Measurements from ENCODE around the gene PPP1R9A. TPM values are rescaled to one million over a fixed set of nuclear protein-coding genes. Genes with fewer than 3 reads are reported as not detected.

Gene PPP1R9A
- total RNA-seq, 3 donors from 2014 or later: 0.08 to 0.35 (median 0.16) TPM

- H3K4me3 Mint-ChIP-seq: no peak overlapping the region
- DNase-seq (no peak), ATAC-seq (no peak)
- no peaks in the 10 kb centered on the region for H3K27me3 Mint-ChIP-seq (ENCODE audit: low read depth)
- no peaks in the 10 kb centered on the region for H3K9me3 Mint-ChIP-seq
- no peaks in the 10 kb centered on the region for H3K4me1 Mint-ChIP-seq (ENCODE audit: low read depth)
- H3K36me3 Mint-ChIP-seq (ENCODE audit: insufficient read depth): no peaks in the 10 kb centered on the region
Observed at GRCh38 chr7:95172420-95172819, 265.0 kb downstream of the PPP1R9A start.

- no peak overlapping the region for H3K4me3 Mint-ChIP-seq
Observed at GRCh38 chr7:95190515-95190914, 283.1 kb downstream of the PPP1R9A start.

DNA sequence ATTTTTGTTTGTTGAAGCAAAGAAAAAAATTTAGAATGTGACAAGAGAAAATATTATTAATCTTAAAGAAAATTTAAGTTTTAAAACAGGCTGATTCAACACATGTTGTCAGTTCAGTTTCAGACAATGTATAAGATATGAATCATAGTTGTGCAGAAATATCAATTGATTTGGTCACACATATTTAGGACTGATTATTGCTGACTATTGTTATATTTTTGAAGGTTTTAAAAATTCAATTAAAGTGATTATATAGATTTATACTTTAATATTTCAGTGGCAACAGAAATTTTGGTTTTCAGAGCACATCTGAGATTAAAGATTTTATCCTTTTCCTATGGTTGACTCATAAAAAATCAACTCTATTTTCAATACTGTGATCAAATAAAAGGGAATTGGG is 284.4 kb downstream of the PPP1R9A start:
- H3K36me3 Mint-ChIP-seq (ENCODE audit: insufficient read depth): no peaks in the 10 kb centered on the region
- H3K4me1 Mint-ChIP-seq (ENCODE audit: low read depth): no peaks in the 10 kb centered on the region
- no peaks in the 10 kb centered on the region for H3K27me3 Mint-ChIP-seq (ENCODE audit: low read depth)
- no peak for ATAC-seq
- no peak for DNase-seq
- H3K9me3 Mint-ChIP-seq: no peaks in the 10 kb centered on the region
- no peak overlapping the region for H3K4me3 Mint-ChIP-seq

More at GRCh38 chr7:95190515-95190914, 283.1 kb downstream of the PPP1R9A start:
- ATAC-seq: no peak
- H3K36me3 Mint-ChIP-seq (ENCODE audit: insufficient read depth): no peaks in the 10 kb centered on the region
- H3K9me3 Mint-ChIP-seq: no peaks in the 10 kb centered on the region
- no peaks in the 10 kb centered on the region for H3K27me3 Mint-ChIP-seq (ENCODE audit: low read depth)
- DNase-seq: no peak
- no peaks in the 10 kb centered on the region for H3K4me1 Mint-ChIP-seq (ENCODE audit: low read depth)

GRCh38 chr7:95198863-95199262 is 291.5 kb downstream of the PPP1R9A start:
- no peaks in the 10 kb centered on the region for H3K4me1 Mint-ChIP-seq (ENCODE audit: low read depth)
- no peaks in the 10 kb centered on the region for H3K27me3 Mint-ChIP-seq (ENCODE audit: low read depth)
- H3K36me3 Mint-ChIP-seq (ENCODE audit: insufficient read depth): no peaks in the 10 kb centered on the region

DNA sequence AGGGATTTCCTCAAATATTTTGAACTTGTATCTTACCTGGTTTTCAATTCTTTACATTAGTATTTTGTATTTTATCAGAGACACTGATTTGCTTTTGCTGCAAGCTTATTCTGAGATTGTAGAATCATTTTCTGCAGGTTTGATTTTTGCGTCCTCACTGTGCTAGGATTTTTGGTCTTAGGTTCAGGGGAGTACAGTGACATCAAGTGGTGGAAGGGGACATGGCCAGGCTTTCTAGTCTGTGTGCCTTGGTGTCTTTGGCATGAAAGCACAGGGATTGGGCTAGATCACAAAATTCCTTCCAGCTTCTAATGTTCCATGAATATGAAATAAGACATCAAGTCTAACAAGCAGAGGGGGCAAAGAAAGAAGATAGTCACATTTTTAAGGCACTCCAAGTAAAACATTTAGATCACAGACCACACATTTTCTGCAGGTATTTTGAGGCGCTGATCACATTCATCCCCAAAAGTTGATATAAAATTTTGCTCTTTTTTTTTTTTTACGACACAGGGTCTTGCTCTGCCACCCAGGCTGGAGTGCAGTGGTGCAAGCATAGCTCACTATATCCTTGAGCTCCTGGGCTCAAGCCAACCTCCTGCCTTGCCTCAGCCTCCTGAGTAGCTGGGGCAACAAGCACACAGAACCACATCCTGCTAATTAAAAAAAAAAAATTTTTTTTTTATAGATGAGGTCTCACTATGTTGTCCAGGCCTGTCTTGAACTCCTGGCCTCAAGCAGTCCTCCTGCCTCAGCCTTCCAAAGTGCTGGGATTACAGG is 292.6 kb downstream of the PPP1R9A start:
- H3K4me1 Mint-ChIP-seq (ENCODE audit: low read depth): no peaks in the 10 kb centered on the region
- DNase-seq (no peak), ATAC-seq (no peak)
- no peaks in the 10 kb centered on the region for H3K36me3 Mint-ChIP-seq (ENCODE audit: insufficient read depth)
- peaks cover 2% of the 10 kb centered on the region for H3K27me3 Mint-ChIP-seq (ENCODE audit: low read depth)
- no peaks in the 10 kb centered on the region for H3K9me3 Mint-ChIP-seq
- H3K4me3 Mint-ChIP-seq: no peak overlapping the region

More at GRCh38 chr7:95198863-95199262, 291.5 kb downstream of the PPP1R9A start:
- H3K9me3 Mint-ChIP-seq: no peaks in the 10 kb centered on the region
- ATAC-seq (no peak), DNase-seq (no peak)
- no peak overlapping the region for H3K4me3 Mint-ChIP-seq

GRCh38 chr7:95200741-95201140 is 293.3 kb downstream of the PPP1R9A start:
- Mint-ChIP-seq H3K9me3 (no peaks in the 10 kb centered on the region), H3K4me3 (no peak overlapping the region), H3K4me1 (ENCODE audit: low read depth) (no peaks in the 10 kb centered on the region), H3K27me3 (ENCODE audit: low read depth) (peaks cover 2% of the 10 kb centered on the region), H3K36me3 (ENCODE audit: insufficient read depth) (no peaks in the 10 kb centered on the region)
- no peak for DNase-seq
- no peak for ATAC-seq

GRCh38 chr7:95201727-95202126 is 294.3 kb downstream of the PPP1R9A start:
- Mint-ChIP-seq H3K27me3 (ENCODE audit: low read depth) (peaks cover 2% of the 10 kb centered on the region), H3K4me3 (no peak overlapping the region), H3K4me1 (ENCODE audit: low read depth) (no peaks in the 10 kb centered on the region), H3K36me3 (ENCODE audit: insufficient read depth) (no peaks in the 10 kb centered on the region), H3K9me3 (no peaks in the 10 kb centered on the region)
- no peak for ATAC-seq
- DNase-seq: no peak

DNA sequence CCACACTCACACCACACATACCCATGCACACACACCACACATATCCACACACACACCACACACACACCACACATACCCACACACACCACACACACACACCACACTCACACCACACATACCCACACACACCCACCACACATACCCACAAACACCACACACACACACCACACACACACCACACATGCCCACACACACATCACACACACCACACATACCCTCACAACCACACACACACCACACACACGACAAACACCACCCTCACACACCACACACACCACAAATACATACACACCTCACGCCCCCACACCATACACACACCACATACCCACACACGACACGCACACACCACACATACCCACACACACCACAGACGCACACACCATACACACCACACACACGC is 297.2 kb downstream of the PPP1R9A start:
- H3K27me3 Mint-ChIP-seq (ENCODE audit: low read depth): peaks cover 4% of the 10 kb centered on the region
- no peaks in the 10 kb centered on the region for H3K9me3 Mint-ChIP-seq
- ATAC-seq: no peak
- no peaks in the 10 kb centered on the region for H3K4me1 Mint-ChIP-seq (ENCODE audit: low read depth)
- no peak overlapping the region for H3K4me3 Mint-ChIP-seq
- no peak for DNase-seq
- H3K36me3 Mint-ChIP-seq (ENCODE audit: insufficient read depth): no peaks in the 10 kb centered on the region

GRCh38 chr7:95205665-95206225 is 298.4 kb downstream of the PPP1R9A start:
- no peak for ATAC-seq
- Mint-ChIP-seq H3K4me1 (ENCODE audit: low read depth) (no peaks in the 10 kb centered on the region), H3K27me3 (ENCODE audit: low read depth) (peaks cover 4% of the 10 kb centered on the region), H3K9me3 (no peaks in the 10 kb centered on the region), H3K4me3 (no peak overlapping the region), H3K36me3 (ENCODE audit: insufficient read depth) (no peaks in the 10 kb centered on the region)
- no peak for DNase-seq

DNA sequence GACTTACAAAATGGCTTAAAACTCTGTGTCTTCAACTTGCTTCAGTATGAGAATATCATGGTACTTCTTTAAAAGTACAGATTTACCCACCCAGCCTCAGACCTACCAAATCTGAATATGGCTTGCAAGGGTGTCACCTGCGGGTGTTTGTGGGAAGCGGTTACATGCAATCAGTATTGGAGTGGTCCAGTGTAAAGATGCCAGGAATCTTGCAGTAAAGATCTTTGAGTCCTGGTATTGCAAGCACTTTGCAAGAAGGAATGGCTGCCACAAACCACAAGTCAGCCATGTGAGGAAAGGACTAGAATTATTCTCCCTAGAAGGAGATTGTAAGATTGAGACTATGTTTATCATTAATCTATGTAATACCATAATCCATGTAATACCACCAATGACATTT is 301.9 kb downstream of the PPP1R9A start:
- ATAC-seq (no peak), DNase-seq (no peak)
- Mint-ChIP-seq H3K4me1 (ENCODE audit: low read depth) (no peaks in the 10 kb centered on the region), H3K27me3 (ENCODE audit: low read depth) (peaks cover 4% of the 10 kb centered on the region), H3K9me3 (no peaks in the 10 kb centered on the region), H3K4me3 (no peak overlapping the region), H3K36me3 (ENCODE audit: insufficient read depth) (no peaks in the 10 kb centered on the region)

DNA sequence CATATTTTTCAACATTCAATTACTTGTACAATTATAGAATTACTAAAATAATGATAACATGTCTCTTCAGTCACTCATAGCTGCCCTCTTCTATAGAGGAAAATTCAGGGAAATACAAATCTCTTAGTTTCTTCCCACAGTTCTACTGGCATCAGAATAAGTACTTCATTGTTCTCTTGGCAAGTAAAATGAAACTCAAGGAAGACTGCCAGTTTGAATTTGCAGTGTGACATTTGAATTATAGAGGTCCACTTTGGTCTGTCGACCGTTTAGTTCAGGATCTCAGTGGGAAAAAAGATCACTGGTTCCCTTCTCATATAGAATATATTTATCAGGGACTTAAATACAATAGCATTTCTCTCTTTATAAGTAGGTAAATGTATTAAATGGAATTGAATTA is 302.4 kb downstream of the PPP1R9A start:
- no peaks in the 10 kb centered on the region for H3K36me3 Mint-ChIP-seq (ENCODE audit: insufficient read depth)
- H3K9me3 Mint-ChIP-seq: no peaks in the 10 kb centered on the region
- ATAC-seq (no peak), DNase-seq (no peak)
- no peaks in the 10 kb centered on the region for H3K4me1 Mint-ChIP-seq (ENCODE audit: low read depth)
- H3K4me3 Mint-ChIP-seq: no peak overlapping the region
- peaks cover 3% of the 10 kb centered on the region for H3K27me3 Mint-ChIP-seq (ENCODE audit: low read depth)

DNA sequence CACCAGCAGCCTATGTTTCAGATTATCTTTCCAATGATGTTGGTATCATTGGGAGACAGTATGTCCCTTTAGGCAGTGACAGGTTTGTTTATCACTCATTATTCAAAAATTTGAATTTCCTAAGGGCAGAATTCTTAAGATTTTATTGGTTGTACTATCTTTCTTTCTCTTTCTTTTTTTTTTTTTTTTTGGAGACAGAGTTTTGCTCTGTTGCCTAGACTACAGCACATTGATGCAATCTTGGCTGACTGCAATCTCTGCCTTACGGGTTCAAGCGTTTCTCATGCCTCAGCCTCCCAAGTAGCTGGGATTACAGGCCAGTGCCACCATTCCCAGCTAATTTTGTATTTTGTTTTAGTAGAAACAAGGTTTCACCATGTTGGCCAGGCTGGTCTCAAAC is 305.8 kb downstream of the PPP1R9A start:
- H3K4me1 Mint-ChIP-seq (ENCODE audit: low read depth): no peaks in the 10 kb centered on the region
- no peaks in the 10 kb centered on the region for H3K36me3 Mint-ChIP-seq (ENCODE audit: insufficient read depth)
- DNase-seq: no peak
- H3K9me3 Mint-ChIP-seq: peaks cover 6% of the 10 kb centered on the region
- ATAC-seq: no peak
- no peak overlapping the region for H3K4me3 Mint-ChIP-seq
- H3K27me3 Mint-ChIP-seq (ENCODE audit: low read depth): no peaks in the 10 kb centered on the region

DNA sequence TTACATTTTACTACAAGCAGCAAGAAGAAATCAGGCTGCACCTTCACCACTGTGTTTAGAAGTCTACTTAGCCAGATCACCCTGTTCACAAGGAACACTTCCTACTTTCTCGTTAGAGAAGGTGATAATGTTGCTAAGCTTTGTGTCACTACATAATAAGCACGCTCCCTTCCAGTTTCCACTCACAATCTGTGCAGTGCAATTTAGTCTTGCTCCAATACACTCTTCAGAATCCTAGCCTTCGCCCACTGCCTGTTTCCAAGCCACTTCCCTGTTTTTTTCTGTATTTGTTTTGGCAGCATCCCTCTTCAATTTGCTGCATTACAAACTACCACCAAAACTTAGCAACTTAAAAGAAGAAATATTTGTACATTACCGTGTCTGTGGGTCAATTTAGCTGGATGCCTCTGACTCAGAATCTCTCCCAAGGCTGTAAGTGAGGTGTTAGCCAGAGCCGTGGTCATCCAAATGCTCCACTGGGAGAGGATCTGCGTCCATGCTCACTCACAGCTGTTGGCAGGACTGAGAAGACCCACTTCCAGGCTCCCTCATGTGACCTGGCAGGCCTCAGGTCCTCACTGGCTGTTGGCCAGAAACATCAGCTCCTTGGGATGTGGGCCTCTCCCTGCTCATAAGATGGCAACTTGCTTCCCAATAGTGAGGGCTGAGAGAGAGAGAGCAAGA is 306.6 kb downstream of the PPP1R9A start:
- ATAC-seq: no peak
- H3K27me3 Mint-ChIP-seq (ENCODE audit: low read depth): no peaks in the 10 kb centered on the region
- DNase-seq: no peak
- peaks cover 6% of the 10 kb centered on the region for H3K9me3 Mint-ChIP-seq
- no peak overlapping the region for H3K4me3 Mint-ChIP-seq
- no peaks in the 10 kb centered on the region for H3K36me3 Mint-ChIP-seq (ENCODE audit: insufficient read depth)
- no peaks in the 10 kb centered on the region for H3K4me1 Mint-ChIP-seq (ENCODE audit: low read depth)

- Mint-ChIP-seq H3K27me3 (ENCODE audit: low read depth) (no peaks in the 10 kb centered on the region), H3K36me3 (ENCODE audit: insufficient read depth) (no peaks in the 10 kb centered on the region), H3K4me3 (no peak overlapping the region), H3K9me3 (peaks cover 6% of the 10 kb centered on the region), H3K4me1 (ENCODE audit: low read depth) (no peaks in the 10 kb centered on the region)
- DNase-seq (no peak), ATAC-seq (no peak)
Observed at GRCh38 chr7:95219721-95220120, 312.3 kb downstream of the PPP1R9A start.

- ATAC-seq: no peak
- Mint-ChIP-seq H3K4me3 (no peak overlapping the region), H3K4me1 (ENCODE audit: low read depth) (no peaks in the 10 kb centered on the region), H3K36me3 (ENCODE audit: insufficient read depth) (no peaks in the 10 kb centered on the region), H3K9me3 (peaks cover 6% of the 10 kb centered on the region), H3K27me3 (ENCODE audit: low read depth) (no peaks in the 10 kb centered on the region)
- DNase-seq: no peak
Observed at GRCh38 chr7:95220328-95220727, 312.9 kb downstream of the PPP1R9A start.
